ENCODE data around the gene GLOD5. TPM values are rescaled to one million over a fixed set of nuclear protein-coding genes. Genes with fewer than 3 reads are reported as not detected.

Gene GLOD5
- polyA plus RNA-seq, 4 donors, result 1.6 to 1.7 (median 1.6) TPM; not detected in 1

DNA sequence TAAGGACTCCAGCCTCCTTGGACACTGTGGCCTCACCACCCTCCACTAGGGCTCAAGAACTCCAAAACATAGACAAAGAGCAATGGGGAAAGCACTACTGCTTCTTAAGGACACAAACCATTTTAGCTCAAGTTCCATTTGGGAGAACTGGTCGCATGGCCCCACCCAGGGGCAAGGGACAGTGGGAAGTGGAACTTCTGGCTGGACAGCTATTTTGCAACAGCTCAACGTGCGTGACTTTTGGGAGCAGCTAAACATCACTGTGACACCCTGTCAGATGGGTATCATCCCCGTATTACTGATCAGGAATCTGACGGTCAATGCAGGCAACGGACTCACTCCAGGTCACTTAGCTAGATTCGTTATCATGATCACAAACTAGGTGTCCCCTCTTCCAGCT is 9.0 kb upstream of the GLOD5 start:
- no peak for DNase-seq (ENCODE audit: low read depth in 4 of 4, low spot score in 3 of 4)

DNA sequence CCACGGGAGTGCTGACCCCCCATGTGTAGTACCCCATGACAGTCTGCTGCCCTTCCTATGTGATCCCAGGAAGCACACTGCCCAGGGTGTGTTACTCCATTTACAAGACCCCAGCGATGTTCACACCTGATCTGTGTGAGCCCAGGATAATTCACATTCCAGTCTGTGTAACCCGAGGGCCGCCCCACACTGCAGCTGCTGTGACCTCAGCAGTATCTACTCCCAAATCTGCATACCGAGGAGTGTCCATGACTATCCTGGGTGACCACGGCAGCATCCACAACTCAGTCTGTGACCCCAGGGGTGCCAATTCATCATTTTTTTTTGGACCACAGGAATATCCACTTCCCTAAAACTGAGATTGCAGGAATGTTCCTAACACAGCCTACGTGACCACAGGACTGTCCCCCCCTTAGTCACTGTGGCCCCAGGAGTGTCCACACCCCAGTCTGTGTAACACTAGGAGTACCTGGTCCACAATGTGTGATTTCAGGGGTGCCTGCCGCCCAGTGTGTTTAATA is 7.8 kb upstream of the GLOD5 start:
- no peak for DNase-seq (ENCODE audit: low read depth in 4 of 4, low spot score in 3 of 4)

DNA sequence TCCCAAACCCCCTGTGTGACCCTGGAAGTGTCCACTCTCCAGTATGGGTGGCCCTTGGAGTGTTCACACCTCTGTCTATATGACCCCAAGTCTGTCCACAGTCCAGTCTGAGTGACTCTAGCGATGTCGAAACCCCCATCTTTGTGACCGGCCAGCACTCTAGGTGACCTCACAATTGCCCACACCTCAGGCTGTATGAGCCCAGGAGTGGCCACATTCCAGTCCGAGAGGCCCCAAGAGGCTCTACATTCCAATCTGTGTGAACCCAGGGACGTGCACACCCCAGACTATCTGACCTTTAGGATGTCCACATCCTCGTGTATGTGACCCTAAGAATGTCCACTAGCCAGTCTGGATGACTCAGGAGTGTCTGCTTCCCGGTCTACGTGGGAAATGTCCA is 7.3 kb upstream of the GLOD5 start:
- DNase-seq (ENCODE audit: low read depth in 4 of 4, low spot score in 3 of 4), result no peak

DNA sequence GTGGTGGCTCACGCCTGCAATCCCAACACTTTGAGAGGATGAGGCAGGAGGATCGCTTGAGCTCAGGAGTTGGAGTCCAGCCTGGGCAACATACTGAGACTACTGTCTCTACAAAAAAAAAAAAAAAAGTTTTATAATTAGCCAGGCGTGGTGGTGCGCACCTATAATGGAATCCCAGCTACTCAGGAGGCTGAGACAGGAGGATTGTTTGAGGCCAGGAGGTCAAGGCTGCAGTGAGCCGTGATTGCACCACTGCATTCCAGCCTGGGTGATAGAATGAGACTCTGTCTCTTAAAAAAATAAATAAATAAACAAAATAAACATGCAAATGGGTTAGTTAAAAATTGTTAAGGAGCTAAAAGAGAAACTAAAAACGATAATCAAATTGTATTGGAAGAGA is 7.7 kb downstream of the GLOD5 start:
- DNase-seq (ENCODE audit: low read depth in 4 of 4, low spot score in 3 of 4), result no peak

DNA sequence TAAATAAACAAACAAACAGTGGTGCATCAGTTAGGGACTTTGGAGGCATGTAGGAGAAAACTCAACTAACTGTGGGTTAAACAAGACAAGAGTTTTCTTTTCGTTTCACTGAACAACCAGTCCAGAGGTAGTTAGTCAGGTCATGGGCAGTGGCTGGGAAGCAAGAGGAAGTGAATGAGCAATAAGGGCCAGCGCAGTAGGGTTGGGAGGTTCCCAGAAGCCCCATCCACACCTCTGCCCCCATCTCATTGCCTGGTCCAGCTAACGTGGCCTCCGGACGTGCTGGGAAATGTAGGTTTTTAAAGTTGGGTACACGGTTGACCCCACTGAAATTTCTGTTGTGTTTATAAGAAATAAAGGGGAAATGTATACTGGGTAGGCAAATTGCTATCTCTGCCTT is 8.7 kb downstream of the GLOD5 start:
- no peak for DNase-seq (ENCODE audit: low read depth in 4 of 4, low spot score in 3 of 4)

DNA sequence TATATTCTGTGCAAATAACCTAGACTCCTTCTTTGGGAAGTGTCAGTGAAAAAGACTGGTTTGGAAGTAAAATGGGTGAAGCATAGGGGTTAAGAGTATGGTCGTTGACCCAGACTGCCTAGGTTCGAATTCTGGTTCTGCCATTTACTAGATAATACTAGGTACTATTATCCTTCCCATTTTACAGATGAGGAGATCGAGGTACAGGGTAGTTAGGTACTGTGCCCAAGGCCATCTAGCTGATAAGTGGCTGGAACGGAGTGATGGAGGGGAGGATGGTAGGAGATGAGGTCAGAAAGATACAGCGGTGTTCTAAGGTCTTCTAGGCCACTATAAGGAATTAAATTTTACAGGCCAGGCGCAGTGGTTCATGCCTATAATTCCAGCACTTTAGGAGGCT is 11.1 kb downstream of the GLOD5 start:
- DNase-seq (ENCODE audit: low read depth in 4 of 4, low spot score in 3 of 4), result no peak

DNA sequence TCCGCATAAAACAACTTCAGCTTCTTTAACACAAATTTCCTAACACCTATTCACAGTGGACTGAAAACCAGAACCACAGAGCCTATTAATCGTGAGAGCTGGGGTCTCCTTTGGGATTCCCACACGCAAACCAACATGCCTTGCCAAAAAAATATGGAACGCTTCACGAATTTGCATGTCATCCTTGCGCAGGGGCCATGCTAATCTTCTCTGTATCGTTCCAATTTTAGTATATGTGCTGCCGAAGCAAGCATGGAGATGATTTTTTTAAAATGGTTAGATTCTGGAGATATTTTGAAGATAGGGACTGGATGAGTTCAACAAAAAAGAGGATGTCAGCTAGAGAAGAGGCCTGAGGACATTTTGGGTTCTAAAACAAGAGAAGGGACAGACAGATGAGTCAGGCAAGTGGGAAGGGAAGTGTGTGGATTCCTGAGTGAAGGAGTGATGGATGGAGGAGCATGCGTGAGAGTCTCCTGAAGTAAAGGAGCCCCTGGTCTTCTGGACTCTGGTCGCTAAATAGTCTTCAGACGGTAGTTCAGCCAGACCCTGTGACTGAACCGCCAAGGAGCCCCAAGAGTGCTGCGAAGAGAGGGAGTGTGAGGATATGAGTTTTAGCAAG is 15.4 kb downstream of the GLOD5 start:
- DNase-seq (ENCODE audit: low read depth in 4 of 4, low spot score in 3 of 4), result no peak

DNA sequence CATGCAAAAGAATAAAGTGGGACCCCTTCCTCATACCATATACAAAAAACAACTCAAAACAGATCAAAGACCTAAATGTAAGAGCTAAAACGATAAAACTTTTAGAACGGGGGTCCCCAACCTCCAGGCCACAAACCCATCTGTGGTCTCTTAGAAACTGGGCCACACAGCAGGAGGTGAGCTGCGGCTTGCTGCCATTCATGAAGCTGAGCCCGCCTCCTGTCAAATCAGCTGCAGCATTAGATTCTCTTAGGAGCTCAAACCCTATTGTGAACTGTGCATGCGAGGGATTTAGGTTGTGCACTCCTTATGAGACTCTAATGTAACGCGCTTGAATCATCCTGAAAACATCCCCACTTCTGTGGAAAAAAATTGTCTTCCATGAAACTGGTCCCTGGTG is 17.9 kb downstream of the GLOD5 start:
- DNase-seq (ENCODE audit: low read depth in 4 of 4, low spot score in 3 of 4), result no peak

DNA sequence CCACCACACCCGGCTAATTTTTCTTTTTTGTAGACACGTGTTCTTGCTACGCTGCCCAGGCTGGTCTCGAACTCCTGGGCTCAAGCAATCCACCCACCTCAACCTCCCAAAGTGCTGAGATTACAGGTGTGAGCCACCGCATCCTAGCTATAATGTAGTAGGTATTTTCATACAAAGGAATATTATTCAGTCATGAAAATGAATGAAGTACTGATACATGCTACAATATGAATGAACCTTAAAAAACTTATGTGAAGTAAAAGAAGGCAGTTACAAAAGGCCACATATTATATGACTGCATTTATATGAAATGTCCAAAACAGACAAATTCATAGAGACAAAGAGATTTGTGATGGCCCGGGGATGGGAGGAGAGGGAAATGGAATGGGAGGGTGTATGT is 20.2 kb downstream of the GLOD5 start:
- DNase-seq (ENCODE audit: low read depth in 4 of 4, low spot score in 3 of 4), result no peak

DNA sequence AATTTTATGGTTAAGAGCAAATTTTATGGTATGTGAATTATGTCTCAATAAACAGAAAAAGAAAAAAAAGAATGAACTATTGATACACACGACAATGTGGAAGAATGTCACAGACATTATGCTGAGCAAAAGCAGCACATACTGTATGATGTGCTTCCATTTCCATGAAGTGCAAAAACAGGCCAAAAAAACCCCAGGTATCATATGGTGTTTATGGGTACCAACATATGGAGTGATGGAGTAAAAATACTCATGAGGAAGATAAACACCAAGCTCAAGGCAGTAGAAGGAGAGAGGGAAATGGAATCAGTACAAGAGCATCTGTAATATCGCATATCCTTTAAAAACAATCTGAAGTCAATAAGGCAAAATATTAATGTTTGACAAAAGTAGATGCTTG is 20.7 kb downstream of the GLOD5 start:
- no peak for DNase-seq (ENCODE audit: low read depth in 4 of 4, low spot score in 3 of 4)

DNA sequence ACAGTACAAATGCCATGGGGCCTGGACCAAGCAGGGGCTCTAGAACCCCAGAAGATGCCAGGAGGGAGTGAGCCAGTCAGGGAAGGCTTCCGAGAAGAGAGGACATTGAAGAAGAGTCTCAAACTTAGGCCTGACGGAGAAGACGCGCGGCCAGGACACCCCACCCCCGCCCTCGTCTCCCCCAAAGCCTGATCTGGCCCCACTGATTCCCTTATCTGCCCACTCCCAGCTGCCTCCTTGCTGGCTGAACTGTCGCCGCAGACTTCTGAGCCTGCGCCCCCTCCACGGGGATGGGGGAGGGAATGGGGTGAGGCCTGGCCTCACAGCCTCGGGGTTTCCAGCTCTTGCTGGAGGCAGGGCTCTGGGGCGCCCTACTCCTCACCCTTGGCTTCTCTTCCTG is 21.2 kb downstream of the GLOD5 start:
- no peak for DNase-seq (ENCODE audit: low read depth in 4 of 4, low spot score in 3 of 4)

DNA sequence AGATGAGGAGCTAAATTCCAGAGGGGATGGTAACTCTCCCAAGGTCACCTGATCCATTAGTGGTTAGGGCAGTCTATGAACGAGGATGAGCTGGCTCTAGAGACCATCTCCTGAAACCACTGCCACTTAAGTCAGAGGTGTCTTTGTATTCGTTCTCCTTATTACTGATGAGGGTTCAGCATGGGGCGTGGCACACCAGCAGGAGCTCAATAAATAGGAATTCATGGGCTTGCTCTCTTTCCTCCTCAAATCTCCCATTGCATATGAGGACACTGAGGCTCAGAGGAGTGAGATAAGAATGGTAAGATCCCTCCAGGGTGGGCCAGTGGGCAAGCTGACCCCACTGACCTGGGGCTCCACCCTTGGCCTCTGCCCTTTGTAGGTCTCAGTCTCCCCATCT is 23.2 kb downstream of the GLOD5 start:
- DNase-seq (ENCODE audit: low read depth in 4 of 4, low spot score in 3 of 4), result no peak

DNA sequence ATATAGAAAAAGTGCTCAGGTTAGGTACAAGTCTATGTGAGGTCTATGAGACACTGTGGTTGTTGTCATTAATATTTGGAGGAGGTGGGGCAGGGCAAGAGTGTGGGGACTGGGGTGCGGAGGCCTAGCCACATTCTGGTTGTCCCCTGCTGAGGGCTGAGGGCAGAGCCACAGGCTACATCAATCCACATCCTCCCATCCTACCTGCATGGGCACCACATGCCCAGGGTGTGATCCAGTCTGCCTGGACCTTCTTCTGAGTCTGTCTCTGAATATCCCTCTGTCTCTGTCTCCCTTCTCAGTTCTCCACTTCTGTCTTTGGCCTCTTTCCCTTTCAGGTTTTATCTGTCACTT is 23.6 kb downstream of the GLOD5 start:
- DNase-seq (ENCODE audit: low read depth in 4 of 4, low spot score in 3 of 4), result no peak

DNA sequence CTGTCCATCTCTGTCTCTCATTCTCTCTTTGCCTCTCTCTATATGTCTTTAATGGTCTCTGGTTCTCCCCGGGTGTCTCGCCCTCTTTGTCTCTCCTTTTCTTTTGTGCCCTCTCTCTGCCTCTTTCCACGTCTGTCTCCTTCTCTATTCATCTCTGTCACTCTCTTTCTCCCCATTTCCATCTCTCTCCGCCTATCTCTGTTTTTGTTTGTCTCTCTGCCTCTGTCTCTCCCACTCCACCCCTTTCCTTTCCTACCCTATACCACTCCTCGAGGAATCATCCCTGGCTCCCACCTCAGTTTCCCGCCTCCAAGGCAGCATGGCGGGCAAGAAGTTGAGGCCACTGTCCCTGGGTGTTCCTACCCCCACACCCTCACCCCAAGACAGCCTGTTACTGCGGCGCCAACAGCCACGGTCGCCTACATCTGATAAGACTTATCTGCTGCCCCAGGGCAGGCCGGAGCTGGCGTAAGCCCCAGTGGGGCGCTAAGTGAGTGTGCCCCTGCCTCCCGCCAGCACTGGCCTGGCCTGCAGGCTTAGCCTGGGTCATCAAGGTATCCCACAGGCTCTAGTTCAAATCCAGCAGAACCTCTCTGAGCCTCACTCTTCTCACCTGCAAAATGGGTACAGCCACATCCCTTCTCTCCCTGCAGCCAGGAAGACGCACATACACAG is 24.1 kb downstream of the GLOD5 start:
- DNase-seq (ENCODE audit: low read depth in 4 of 4, low spot score in 3 of 4), result no peak

DNA sequence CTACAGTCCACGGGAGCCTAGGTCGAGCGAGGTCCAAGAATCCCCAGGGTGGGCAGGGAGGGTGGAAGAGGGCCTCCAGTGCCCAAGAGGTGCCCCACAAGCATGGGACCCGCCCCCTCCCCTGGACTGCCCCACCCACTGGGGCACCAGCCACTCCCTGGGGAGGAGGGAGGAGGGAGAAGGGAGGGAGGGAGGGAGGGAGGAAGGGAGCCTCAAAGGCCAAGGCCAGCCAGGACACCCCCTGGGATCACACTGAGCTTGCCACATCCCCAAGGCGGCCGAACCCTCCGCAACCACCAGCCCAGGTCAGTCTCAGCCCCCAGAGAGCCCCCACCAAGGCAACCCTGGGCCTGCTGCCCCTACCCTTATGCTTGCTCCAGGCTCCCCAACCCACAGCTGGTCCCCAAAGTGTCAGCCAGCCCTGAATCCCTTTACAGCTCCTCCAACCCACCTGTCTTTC is 24.8 kb downstream of the GLOD5 start, which contains the start of gene GATA1:
TSS of gene GATA1 (plus strand) at position 250 of the 460 bp plus-strand sequence. CDS start 4,520 bp downstream, outside the sequence.
- no peak for DNase-seq (ENCODE audit: low read depth in 4 of 4, low spot score in 3 of 4)

DNA sequence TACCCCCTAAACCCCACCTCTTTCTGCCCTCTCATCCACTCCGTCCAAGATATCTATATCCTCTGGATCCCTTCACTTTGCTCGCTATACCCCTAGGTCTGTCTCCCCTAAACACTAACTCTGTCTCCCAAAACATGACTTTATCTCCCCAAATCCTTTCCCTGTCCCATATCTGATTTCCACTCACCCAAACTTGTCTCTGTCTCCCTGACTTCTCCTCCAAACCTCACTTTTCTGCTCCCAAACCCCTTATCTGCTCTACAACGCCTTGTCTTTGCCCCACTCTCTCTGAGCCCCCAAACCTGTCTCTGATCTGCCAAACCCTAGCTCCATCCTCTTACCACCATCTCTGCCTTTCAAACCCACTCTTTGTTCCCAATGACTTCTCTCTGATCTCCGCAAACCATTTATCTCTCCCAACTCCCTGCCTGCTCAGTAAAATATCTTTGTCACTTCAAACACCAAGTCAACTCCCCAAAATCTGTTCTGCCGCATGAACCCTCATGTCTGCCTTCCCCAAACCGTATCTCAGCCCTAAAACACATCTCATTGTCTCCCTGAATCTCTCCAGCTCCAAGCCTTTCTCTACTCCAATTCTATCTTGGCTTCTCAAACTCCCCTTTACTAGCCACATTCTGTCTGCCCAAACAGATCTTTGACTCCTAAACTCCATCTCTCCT is 25.4 kb downstream of the GLOD5 start:
- DNase-seq (ENCODE audit: low read depth in 4 of 4, low spot score in 3 of 4), result no peak

DNA sequence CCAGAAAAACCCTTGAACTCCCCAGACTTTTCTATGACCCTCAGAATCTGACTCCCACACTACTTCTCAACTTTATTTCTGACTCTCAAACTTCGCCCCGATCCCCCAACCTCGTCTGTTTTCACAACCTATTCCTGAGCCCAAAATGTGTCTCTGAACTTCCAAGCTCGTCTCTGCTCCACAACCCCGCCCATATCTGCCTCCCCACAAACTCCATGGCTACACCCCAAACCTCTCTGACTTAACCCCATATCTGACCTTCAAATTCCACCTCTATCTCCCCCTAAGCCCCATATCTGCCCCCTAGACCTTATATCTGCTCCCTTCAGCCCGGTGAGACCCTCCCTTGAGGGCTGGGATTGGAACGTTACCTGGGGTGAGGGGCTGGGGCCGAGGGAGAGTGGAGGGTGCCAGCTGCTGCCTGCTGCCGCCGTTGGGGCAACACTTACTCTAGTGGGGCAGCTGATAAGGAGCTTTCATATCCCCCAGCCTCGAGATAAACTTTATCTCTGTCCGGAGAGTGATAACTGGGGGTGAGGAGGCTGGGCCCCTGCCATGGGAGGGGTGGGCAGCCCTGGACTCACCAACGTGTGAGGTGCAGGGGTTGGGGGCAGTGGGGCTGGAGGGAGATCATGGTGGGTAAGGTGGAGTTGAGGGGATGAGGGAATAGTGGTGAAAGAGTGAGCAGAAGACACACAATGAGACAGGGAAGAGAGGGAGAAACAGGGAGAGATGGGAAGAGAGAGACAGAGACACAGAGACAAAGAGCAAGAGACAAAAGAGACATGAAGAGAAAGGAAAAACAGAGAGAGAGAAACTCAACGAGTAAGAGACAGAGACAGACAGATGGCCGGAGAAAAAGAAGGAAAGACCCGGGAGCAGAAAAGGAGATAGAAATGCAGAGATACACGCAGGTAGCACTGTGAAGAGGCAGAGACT is 26.2 kb downstream of the GLOD5 start:
- no peak for DNase-seq (ENCODE audit: low read depth in 4 of 4, low spot score in 3 of 4)

DNA sequence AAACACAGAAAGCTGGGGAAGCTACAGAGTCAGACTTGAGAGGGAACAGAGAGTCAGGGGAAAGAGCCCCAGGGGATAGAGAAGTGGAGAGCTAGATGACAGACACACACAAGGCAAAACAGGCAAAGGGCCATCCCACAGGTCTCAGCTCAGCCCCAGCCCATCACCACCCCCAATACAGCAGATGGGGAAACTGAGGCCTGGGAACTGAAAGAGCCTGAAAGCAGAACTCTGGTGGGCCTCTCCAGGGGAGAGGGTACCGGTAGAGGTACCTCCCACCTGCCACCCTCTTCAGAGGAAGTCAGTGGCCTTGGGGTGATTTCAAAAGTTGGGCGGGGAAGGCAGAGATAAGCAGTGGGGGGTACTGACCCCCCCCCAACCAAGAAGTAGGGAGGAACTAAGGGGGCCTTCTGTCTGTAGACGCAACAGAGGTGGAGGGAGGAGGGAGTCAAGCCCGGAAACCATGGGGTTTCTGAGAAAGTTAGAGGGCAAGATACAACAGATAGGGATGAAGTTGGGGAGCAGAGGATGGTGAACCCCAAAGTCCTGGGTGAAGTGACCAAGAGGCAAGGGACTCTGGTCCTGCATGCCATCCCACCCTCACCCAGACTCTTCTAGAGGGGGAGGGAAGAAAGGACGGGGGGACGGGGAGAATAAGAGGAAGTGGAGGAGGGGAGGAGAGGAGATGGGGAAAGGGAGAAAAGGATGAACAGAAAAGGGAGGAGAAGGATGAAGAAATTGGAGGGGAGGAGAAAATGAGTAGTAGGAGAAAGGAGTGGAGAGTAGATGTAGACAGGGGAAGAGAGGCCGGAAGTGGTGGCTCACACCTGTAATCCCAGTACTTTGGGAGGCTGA is 28.0 kb downstream of the GLOD5 start:
- no peak for DNase-seq (ENCODE audit: low read depth in 4 of 4, low spot score in 3 of 4)

DNA sequence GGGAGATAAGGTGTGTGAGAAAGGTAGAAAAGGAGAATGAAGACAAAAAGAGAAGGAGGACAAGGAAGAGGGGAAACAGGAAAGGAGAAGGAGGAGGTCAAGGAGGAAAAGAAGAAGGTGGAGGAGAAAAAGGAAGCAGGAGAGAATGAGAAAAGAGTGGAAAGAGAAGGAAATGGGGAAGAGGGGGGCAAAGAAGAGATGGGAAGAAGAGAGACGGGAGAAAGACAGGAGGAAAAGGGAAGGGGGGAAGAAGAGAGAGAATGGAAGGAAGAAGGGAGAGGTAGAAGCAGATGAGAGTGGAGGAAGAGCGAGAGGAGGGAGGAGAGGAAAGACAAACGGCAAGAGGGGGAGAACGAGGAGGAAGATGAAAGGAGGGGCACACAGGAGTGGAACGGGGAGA is 28.9 kb downstream of the GLOD5 start:
- no peak for DNase-seq (ENCODE audit: low read depth in 4 of 4, low spot score in 3 of 4)

Data from left renal pelvis (tissue), 4 donors.